ENCODE data around the gene MAPKAP1. TPM values are rescaled to one million over a fixed set of nuclear protein-coding genes. Genes with fewer than 3 reads are reported as not detected.

Gene MAPKAP1
- total and polyA plus RNA-seq, 9 of the 15 experiments (the other 6 are each of a cell fraction or from before 2014, with no cell fraction given) = 2.6 to 82.1 (median 61.1) TPM

- no peak for TF ChIP-seq ZBTB40 (IDR thresholded peaks at IDR 0.05)
- no peak for TF ChIP-seq ZBTB40 (CRISPR knock-in tag; IDR thresholded peaks at IDR 0.05)
- no peak for TF ChIP-seq KLF1 (tag; IDR thresholded peaks at IDR 0.05)
- TF ChIP-seq ZNF395 (CRISPR knock-in tag; IDR thresholded peaks at IDR 0.05) = no peak
- TF ChIP-seq TRIM28 (IDR thresholded peaks at IDR 0.05) = no peak
Observed at GRCh38 chr9:125559894-125560293, 147.1 kb downstream of the MAPKAP1 start (continued).

Data from K562 (cell line).